Activated T-cell treated with anti-CD3 and anti-CD28 coated beads, Interleukin-2, amount 50 U/mL, for 24 hours (primary cell): ENCODE results near the gene EXOC2.

Source experiments
- DNase-seq: peaks from one replicate; pipeline ENCODE4 v3.0.0-alpha.2; 2020
- H3K27ac Mint-ChIP-seq: 2 replicates; pipeline ENCODE4 v1.8.0; 2020; ENCODE audit warnings: mild to moderate bottlenecking, mixed read lengths
- H3K27me3 Mint-ChIP-seq: 2 replicates; pipeline ENCODE4 v1.8.0; 2020; ENCODE audit warnings: mixed read lengths
- H3K36me3 Mint-ChIP-seq: 2 replicates; pipeline ENCODE4 v1.8.0; 2020; ENCODE audit warnings: low read depth, mixed read lengths
- H3K4me1 Mint-ChIP-seq: 2 replicates; pipeline ENCODE4 v1.8.0; 2020; ENCODE audit warnings: low read depth, mixed read lengths
- H3K4me3 Mint-ChIP-seq: 2 replicates; pipeline ENCODE4 v1.8.0; 2020; ENCODE audit warnings: mild to moderate bottlenecking, moderate library complexity, mixed read lengths
- H3K9me3 Mint-ChIP-seq: 2 replicates; pipeline ENCODE4 v1.8.0; 2020; ENCODE audit warnings: mixed read lengths

The EXOC2 gene

GRCh38 chr6:453152-453551 lies 239.8 kb downstream of the EXOC2 start:
- peaks cover 43% of the 10 kb centered on the region for H3K4me1 Mint-ChIP-seq
- no peak for DNase-seq
- no peaks in the 10 kb centered on the region for H3K9me3 Mint-ChIP-seq
- no peaks in the 10 kb centered on the region for H3K27me3 Mint-ChIP-seq
- H3K36me3 Mint-ChIP-seq = no peaks in the 10 kb centered on the region
- H3K27ac Mint-ChIP-seq = no peak overlapping the region
- no peak overlapping the region for H3K4me3 Mint-ChIP-seq

- peaks cover 48% of the 10 kb centered on the region for H3K4me1 Mint-ChIP-seq
- H3K9me3 Mint-ChIP-seq = no peaks in the 10 kb centered on the region
- H3K36me3 Mint-ChIP-seq = no peaks in the 10 kb centered on the region
- DNase-seq = peak; percentile 24
- no peak overlapping the region for H3K4me3 Mint-ChIP-seq
- H3K27ac Mint-ChIP-seq = no peak overlapping the region
- no peaks in the 10 kb centered on the region for H3K27me3 Mint-ChIP-seq
Measured at GRCh38 chr6:452301-453067, 240.5 kb downstream of the EXOC2 start.

DNA sequence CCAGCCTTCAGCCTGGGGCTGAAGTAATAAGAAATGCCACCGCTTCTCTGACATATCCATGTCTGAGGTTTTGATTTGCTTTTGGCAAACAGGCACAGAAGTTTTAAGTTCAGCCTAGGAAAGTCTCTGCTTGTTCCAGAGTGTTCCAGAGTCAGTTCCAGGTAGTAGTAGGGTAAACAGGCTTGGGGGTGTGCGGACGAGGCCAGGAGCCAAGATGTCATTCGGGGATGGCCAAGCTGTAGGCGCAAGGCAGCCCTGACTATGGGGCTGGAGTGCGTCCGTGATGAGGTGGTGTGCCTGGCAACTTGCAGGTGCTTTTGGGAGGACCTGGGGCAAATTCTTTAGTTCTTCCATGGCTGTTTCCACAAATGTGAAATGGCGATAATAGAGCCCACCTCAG lies 241.1 kb downstream of the EXOC2 start:
- Mint-ChIP-seq H3K27ac (no peak overlapping the region), H3K9me3 (no peaks in the 10 kb centered on the region), H3K36me3 (no peaks in the 10 kb centered on the region), H3K4me1 (peaks cover 48% of the 10 kb centered on the region), H3K27me3 (no peaks in the 10 kb centered on the region), H3K4me3 (no peak overlapping the region)
- DNase-seq = no peak

DNA sequence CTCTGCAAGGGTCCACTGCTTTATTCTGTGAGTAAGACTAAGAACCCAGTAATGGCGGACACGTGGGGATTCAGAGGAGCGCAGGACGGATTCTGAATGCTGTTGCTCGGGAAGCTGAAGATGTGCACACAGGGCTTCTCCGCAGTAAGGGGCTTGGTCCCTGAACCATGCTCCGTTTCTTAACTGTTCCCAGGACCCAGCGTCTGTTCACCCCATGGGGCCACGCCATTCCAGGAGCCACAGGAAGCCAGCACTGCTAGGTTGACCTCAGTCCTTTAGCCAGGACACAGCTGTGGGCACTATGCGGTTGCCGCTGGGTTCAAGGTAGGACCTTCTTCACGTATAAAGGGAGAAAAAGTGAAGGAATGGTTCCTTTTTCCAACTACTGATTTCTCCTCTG lies 241.6 kb downstream of the EXOC2 start:
- H3K4me3 Mint-ChIP-seq = no peak overlapping the region
- peaks cover 50% of the 10 kb centered on the region for H3K4me1 Mint-ChIP-seq
- no peak overlapping the region for H3K27ac Mint-ChIP-seq
- no peaks in the 10 kb centered on the region for H3K9me3 Mint-ChIP-seq
- DNase-seq = no peak
- H3K27me3 Mint-ChIP-seq = no peaks in the 10 kb centered on the region
- H3K36me3 Mint-ChIP-seq = no peaks in the 10 kb centered on the region

GRCh38 chr6:449486-450419 lies 243.2 kb downstream of the EXOC2 start:
- Mint-ChIP-seq H3K36me3 (no peaks in the 10 kb centered on the region), H3K9me3 (no peaks in the 10 kb centered on the region), H3K27ac (peak overlapping the region; percentile 19), H3K4me1 (peaks cover 56% of the 10 kb centered on the region), H3K4me3 (no peak overlapping the region), H3K27me3 (no peaks in the 10 kb centered on the region)
- peak; percentile 33 for DNase-seq

DNA sequence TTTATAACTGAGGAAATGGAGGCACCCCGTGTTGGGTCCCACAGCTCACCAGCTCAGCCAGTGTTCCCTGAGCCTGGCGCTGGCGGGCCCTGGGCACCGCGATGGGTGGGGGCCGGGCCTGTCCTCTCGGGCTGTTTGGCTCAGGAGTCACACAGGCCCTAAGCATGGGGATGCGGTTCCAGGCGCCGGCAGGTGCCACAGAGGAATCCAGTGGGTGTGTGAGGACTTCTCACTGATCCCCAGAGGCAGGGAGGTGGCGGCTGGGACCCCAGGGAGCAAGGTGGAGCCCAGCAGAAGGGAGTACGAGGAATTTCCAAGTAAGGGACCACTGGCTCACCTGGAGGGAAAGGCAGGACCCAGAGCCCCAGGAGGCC lies 243.9 kb downstream of the EXOC2 start:
- H3K27ac Mint-ChIP-seq = no peak overlapping the region
- DNase-seq = no peak

DNA sequence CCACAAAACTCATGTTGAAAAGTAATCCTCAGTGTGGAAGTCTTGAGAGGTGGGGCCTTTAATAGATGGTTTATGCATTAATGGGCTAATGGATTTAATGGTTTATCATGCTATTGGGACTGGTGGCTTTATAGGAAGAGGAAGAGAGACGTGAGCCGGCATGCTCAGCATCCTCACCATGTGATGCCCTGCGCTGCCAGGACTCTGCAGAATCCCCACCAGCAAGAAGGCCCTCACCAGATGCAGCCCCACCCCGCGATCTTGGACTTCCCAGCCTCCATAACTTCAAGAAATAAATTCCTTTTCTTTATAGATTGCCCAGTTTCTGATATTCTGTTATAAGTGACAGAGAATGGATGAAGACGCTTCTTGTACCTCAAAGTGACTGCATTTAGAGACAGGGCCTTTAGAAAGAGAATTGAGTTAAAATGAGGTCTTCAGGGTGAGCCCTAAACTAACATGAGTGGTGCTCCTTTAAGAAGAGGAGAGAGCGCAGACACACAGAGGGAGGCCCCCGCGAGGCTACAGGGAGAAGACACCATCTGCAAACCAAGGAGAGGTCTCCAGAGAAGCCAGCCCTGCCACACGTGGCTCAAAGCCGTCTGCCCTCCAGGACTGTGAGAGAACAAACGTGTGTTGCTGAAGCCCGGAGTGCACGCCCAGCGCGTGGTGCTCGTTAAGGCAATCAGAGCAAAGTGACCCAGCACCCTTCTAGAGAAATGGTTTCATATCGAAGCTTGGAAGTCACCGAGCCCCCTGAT lies 244.5 kb downstream of the EXOC2 start:
- DNase-seq = peak; percentile 40
- H3K27me3 Mint-ChIP-seq = no peaks in the 10 kb centered on the region
- H3K9me3 Mint-ChIP-seq = no peaks in the 10 kb centered on the region
- H3K36me3 Mint-ChIP-seq = no peaks in the 10 kb centered on the region
- peaks cover 62% of the 10 kb centered on the region for H3K4me1 Mint-ChIP-seq
- H3K4me3 Mint-ChIP-seq = peak overlapping the region; percentile 70
- peak overlapping the region; percentile 98 for H3K27ac Mint-ChIP-seq

More for the DNA sequence above, 243.9 kb downstream of the EXOC2 start:
- no peaks in the 10 kb centered on the region for H3K36me3 Mint-ChIP-seq
- no peaks in the 10 kb centered on the region for H3K27me3 Mint-ChIP-seq
- no peak overlapping the region for H3K4me3 Mint-ChIP-seq
- H3K9me3 Mint-ChIP-seq = no peaks in the 10 kb centered on the region
- peaks cover 57% of the 10 kb centered on the region for H3K4me1 Mint-ChIP-seq

DNA sequence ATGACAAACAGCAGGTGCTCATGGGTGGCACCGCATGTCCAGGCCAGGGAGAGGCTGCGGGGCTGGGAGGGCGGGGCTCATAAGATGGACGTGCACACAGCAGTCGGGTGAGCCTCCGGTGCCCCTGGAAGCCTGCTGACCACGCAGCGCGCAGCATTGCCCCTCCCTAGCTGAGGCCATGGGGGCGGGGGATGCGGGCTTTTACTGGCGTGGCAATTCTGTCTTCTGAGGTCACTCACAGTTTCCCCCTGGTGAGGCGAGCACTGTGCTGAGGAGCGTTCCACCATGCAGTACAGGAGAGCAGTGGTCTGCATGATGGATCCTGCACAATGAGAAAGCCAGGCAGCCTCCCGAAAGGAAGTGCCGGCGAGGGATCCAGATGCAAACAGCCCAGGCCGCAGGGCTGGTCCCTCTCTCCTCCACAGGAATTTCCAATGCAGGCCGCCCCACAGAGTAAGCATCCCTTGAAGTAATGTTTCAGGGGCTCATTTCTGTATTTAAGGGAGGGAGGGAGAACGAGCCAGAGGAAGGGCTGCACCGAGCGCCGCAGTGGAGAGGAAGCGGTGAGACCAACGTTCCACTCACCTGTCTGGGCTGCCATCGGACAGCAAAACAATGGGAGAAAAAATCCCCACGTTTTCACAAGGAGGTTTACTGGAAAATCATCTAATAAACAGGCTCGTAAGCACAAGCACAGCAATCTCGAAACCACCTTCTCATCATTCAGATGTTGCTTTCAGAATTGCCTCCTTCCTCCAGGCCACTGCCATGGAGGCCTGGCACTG lies 245.4 kb downstream of the EXOC2 start:
- Mint-ChIP-seq H3K4me1 (peaks cover 63% of the 10 kb centered on the region), H3K27me3 (no peaks in the 10 kb centered on the region), H3K9me3 (no peaks in the 10 kb centered on the region), H3K36me3 (no peaks in the 10 kb centered on the region), H3K4me3 (peak overlapping the region; percentile 70), H3K27ac (peak overlapping the region; percentile 98)
- DNase-seq = peak; percentile 78

- Mint-ChIP-seq H3K9me3 (no peaks in the 10 kb centered on the region), H3K4me1 (peaks cover 63% of the 10 kb centered on the region), H3K4me3 (peak overlapping the region; percentile 70), H3K27me3 (no peaks in the 10 kb centered on the region), H3K27ac (peak overlapping the region; percentile 98), H3K36me3 (no peaks in the 10 kb centered on the region)
- peak; percentile 94 for DNase-seq
Measured at GRCh38 chr6:446418-447366, 246.2 kb downstream of the EXOC2 start.

GRCh38 chr6:445571-446417 lies 247.1 kb downstream of the EXOC2 start:
- no peak for DNase-seq
- H3K36me3 Mint-ChIP-seq = no peaks in the 10 kb centered on the region
- peaks cover 63% of the 10 kb centered on the region for H3K4me1 Mint-ChIP-seq
- H3K27ac Mint-ChIP-seq = peak overlapping the region; percentile 98
- no peaks in the 10 kb centered on the region for H3K27me3 Mint-ChIP-seq
- peak overlapping the region; percentile 53 for H3K4me3 Mint-ChIP-seq
- H3K9me3 Mint-ChIP-seq = no peaks in the 10 kb centered on the region

GRCh38 chr6:444653-445275 lies 248.2 kb downstream of the EXOC2 start:
- Mint-ChIP-seq H3K4me1 (peaks cover 60% of the 10 kb centered on the region), H3K9me3 (no peaks in the 10 kb centered on the region), H3K27me3 (no peaks in the 10 kb centered on the region), H3K36me3 (no peaks in the 10 kb centered on the region), H3K4me3 (peak overlapping the region; percentile 53), H3K27ac (peak overlapping the region; percentile 98)
- DNase-seq = peak; percentile 62

GRCh38 chr6:443621-444159 lies 249.2 kb downstream of the EXOC2 start:
- Mint-ChIP-seq H3K36me3 (no peaks in the 10 kb centered on the region), H3K27ac (no peak overlapping the region), H3K9me3 (no peaks in the 10 kb centered on the region), H3K4me1 (peaks cover 56% of the 10 kb centered on the region), H3K27me3 (no peaks in the 10 kb centered on the region), H3K4me3 (no peak overlapping the region)
- DNase-seq = peak; percentile 34
